Measurements from ENCODE around the gene MST1. TPM values are rescaled to one million over a fixed set of nuclear protein-coding genes. Genes with fewer than 3 reads are reported as not detected.

Gene MST1
- total RNA-seq, 1 donor from 2014 or later: 10.8 TPM

DNA sequence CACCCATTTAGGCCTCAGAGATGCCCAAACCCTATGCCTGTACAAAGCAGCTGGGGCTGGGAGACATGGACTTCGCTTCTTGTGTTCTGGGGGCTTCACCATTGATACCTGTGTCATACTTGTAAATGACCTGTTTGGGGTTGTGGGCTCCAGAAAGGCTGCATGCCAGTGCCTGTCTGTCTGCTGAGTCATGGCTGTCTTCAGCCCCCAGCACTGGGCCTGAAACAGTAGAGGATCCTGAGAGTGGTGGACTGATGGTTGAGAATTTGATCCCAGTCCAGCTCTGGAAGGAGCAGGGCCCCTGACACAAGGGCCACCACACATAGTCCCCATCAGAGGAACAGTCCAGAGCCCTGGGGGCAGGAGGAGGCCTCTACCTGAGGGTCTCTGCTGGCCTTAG is 39.7 kb downstream of the MST1 start:
- no peak overlapping the region for H3K4me3 ChIP-seq
- no peak for TF ChIP-seq POLR2A (IDR thresholded peaks at IDR 0.05)
- TF ChIP-seq, protein P1, sequence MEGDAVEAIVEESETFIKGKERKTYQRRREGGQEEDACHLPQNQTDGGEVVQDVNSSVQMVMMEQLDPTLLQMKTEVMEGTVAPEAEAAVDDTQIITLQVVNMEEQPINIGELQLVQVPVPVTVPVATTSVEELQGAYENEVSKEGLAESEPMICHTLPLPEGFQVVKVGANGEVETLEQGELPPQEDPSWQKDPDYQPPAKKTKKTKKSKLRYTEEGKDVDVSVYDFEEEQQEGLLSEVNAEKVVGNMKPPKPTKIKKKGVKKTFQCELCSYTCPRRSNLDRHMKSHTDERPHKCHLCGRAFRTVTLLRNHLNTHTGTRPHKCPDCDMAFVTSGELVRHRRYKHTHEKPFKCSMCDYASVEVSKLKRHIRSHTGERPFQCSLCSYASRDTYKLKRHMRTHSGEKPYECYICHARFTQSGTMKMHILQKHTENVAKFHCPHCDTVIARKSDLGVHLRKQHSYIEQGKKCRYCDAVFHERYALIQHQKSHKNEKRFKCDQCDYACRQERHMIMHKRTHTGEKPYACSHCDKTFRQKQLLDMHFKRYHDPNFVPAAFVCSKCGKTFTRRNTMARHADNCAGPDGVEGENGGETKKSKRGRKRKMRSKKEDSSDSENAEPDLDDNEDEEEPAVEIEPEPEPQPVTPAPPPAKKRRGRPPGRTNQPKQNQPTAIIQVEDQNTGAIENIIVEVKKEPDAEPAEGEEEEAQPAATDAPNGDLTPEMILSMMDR (IDR thresholded peaks at IDR 0.05): no peak
- TF ChIP-seq POLR2AphosphoS5 (IDR thresholded peaks at IDR 0.05; ENCODE audit: insufficient read depth in 1 of 2, low read depth in 1 of 2): no peak
- H3K36me3 ChIP-seq: no peaks in the 10 kb centered on the region
- no peak overlapping the region for H3K27ac ChIP-seq
- no peaks in the 10 kb centered on the region for H3K27me3 ChIP-seq
- no peaks in the 10 kb centered on the region for H3K9me3 ChIP-seq
- H3K4me1 ChIP-seq: no peaks in the 10 kb centered on the region
- no peak for DNase-seq (ENCODE audit: extremely low spot score in 2 of 2)
- intact Hi-C loops (cut with DNase I): no loop called here

DNA sequence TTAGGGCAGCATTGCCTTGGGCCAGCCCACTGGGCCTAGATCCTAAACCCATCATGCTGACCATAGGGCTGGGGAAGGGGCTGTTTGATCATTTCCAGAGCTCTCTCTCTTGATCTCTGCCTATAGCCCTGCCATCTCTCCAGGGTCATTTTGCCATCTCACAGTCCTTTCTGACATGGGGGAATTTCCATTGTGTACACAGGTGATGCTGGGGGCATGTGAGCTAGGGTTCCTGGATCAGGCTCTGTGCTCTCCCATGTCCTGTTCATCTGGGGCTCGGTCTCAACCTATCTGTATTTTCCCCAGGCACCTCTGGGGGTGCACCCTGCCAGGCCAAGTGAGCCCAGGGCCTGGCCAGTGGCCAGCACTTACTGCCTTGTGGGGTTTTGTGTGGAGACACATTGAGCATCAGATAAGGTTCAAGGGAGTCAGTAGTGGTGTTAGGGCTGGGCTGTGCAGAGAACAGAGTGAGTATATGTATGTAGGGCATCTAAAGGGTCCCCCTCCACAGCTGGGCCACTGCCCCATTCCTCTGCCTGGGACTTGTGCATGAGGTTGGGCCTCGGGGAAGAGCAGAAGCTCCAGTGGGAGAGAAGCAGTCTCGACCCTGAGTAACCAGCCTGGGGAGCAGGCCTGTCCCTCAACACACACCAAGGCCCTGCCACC is 40.8 kb downstream of the MST1 start:
- H3K36me3 ChIP-seq: no peaks in the 10 kb centered on the region
- no peak overlapping the region for H3K27ac ChIP-seq

DNA sequence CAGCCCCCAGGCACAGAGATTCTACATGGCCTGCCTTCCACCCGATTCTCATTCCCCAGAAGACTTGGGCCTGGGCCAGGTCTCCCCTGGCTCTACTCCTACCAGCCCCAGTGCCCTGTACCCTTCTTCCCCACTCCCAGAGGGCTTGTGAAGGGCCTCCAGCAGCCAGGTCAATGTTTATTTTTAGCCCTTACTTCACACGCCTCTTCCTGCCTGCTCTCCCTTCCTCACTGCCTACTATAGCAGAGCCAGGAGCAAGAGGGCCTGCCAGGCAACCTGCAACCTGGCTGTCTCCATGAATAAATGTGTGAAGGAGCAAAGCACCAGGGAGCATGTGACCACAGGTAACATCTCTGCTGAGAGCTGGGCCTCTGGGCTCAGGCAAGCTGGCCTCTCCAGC is 41.5 kb downstream of the MST1 start:
- H3K36me3 ChIP-seq: no peaks in the 10 kb centered on the region
- intact Hi-C loops (cut with DNase I): no loop called here
- no peaks in the 10 kb centered on the region for H3K9me3 ChIP-seq
- no peaks in the 10 kb centered on the region for H3K4me1 ChIP-seq
- TF ChIP-seq POLR2A (IDR thresholded peaks at IDR 0.05) (no peak), POLR2AphosphoS5 (IDR thresholded peaks at IDR 0.05; ENCODE audit: insufficient read depth in 1 of 2, low read depth in 1 of 2) (no peak)
- TF ChIP-seq, protein P1 (IDR thresholded peaks at IDR 0.05): no peak
- H3K27ac ChIP-seq: no peak overlapping the region
- H3K4me3 ChIP-seq: no peak overlapping the region
- no peaks in the 10 kb centered on the region for H3K27me3 ChIP-seq
- DNase-seq (ENCODE audit: extremely low spot score in 2 of 2): no peak

More for the DNA sequence above, 40.8 kb downstream of the MST1 start:
- no peaks in the 10 kb centered on the region for H3K4me1 ChIP-seq
- no peak overlapping the region for H3K4me3 ChIP-seq
- intact Hi-C loops (cut with DNase I): no loop called here
- no peaks in the 10 kb centered on the region for H3K27me3 ChIP-seq
- TF ChIP-seq POLR2A (IDR thresholded peaks at IDR 0.05): no peak
- TF ChIP-seq, protein P1 (IDR thresholded peaks at IDR 0.05): no peak
- TF ChIP-seq POLR2AphosphoS5 (IDR thresholded peaks at IDR 0.05; ENCODE audit: insufficient read depth in 1 of 2, low read depth in 1 of 2): no peak
- DNase-seq (ENCODE audit: extremely low spot score in 2 of 2): no peak
- no peaks in the 10 kb centered on the region for H3K9me3 ChIP-seq

DNA sequence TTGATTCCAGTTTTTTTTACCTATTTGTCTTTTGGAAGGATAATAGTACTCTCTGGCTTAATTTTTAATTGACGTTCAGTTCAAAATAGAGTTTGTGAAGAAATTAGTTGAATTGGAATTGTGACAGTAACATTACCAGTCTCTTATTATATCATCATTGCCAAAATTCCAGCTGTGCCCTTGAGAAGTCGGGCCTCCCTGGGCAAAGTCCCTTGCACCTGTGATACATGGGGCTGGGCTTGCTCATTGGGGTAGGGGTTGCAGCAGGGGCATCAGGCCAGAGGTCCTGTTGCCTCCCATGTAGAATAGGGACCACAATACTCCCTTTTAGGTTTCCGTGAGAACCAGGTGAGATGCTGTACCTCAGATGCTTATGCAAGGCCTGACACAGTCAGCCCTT is 43.0 kb downstream of the MST1 start:
- Histone ChIP-seq H3K4me3 (no peak overlapping the region), H3K27ac (no peak overlapping the region), H3K27me3 (no peaks in the 10 kb centered on the region), H3K4me1 (no peaks in the 10 kb centered on the region), H3K36me3 (no peaks in the 10 kb centered on the region), H3K9me3 (no peaks in the 10 kb centered on the region)
- TF ChIP-seq POLR2AphosphoS5 (IDR thresholded peaks at IDR 0.05; ENCODE audit: insufficient read depth in 1 of 2, low read depth in 1 of 2): no peak
- no peak for TF ChIP-seq POLR2A (IDR thresholded peaks at IDR 0.05)
- TF ChIP-seq, protein P1 (IDR thresholded peaks at IDR 0.05): no peak
- DNase-seq (ENCODE audit: extremely low spot score in 2 of 2): no peak
- intact Hi-C loops (cut with DNase I): no loop called here

DNA sequence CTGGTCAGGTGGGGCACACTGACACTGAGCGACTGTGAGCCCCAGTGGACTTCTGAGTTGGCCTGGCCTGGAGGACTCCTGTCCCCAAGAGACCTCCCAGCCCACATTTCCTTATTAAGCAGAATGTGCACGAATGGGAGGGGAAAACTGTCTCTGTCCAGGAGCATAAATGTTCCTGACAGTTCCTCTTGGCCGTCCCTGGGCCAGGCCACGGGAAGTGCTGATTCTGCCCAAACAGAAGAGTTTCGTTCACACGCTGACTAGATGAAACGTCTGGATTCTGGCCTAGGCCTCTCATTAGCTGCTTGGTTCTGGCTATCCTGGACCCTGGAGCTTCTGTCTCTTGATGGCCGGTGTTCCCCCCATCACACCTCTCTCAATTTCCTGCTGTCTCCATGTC is 44.6 kb downstream of the MST1 start:
- no peaks in the 10 kb centered on the region for H3K36me3 ChIP-seq
- H3K27me3 ChIP-seq: no peaks in the 10 kb centered on the region
- H3K4me3 ChIP-seq: no peak overlapping the region
- no peaks in the 10 kb centered on the region for H3K9me3 ChIP-seq
- TF ChIP-seq, protein P1 (IDR thresholded peaks at IDR 0.05): no peak
- TF ChIP-seq POLR2AphosphoS5 (IDR thresholded peaks at IDR 0.05; ENCODE audit: insufficient read depth in 1 of 2, low read depth in 1 of 2) (no peak), POLR2A (IDR thresholded peaks at IDR 0.05) (no peak)
- DNase-seq (ENCODE audit: extremely low spot score in 2 of 2): no peak
- intact Hi-C loops (cut with DNase I): no loop called here
- H3K27ac ChIP-seq: no peak overlapping the region
- H3K4me1 ChIP-seq: no peaks in the 10 kb centered on the region
